Amniotic epithelial cell (primary cell): ENCODE measurements around the gene SIL1.
"Not testable (repeated sequence)": the region's sequence is repeated elsewhere in the genome, so short reads cannot be mapped to it uniquely, and the experiment has no call there.

Experiments
- DNase-seq: peaks from one replicate; pipeline ENCODE4 v3.0.0-alpha.2; 2010; ENCODE audit warnings: low read depth

The SIL1 gene

GRCh38 chr5:139065306-139065705 is 132.9 kb downstream of the SIL1 start:
- no peak for DNase-seq

DNA sequence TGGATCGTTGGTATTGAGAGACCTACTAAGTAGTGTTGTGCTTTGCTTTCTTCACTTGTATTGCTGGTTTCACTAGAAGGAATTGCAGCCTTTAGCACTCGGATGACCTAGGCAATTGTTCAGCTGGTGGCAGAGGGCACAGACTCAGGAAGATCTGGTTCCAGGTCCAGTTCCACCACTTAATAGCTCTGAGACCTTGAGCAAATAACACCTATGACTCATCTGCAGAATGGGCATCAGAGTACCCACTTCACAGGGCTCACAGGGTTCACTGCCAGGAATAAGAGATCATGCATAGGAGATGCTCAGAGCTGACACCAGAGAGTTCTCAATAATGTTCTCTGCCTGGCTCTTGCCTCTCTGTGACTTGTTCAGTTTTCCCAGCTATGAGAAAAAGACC is 133.6 kb downstream of the SIL1 start:
- no peak for DNase-seq

DNA sequence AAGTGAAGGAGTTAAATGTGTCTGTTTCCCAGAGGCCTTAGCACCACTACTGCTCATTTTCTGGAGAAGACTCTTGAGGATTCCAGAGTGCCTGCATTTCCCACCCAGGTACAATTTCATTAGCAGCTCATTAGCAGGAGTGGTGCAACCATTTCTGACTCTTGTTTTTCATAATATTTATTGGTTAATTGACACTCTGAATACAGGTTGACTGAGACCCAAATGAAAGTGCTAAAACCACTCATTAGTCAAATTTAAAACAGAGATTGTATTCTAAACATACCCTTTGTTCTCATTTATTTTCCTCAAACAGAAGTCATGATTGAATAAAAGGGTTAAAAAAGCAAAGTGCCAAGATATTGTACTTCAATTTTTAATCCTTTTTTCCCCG is 134.5 kb downstream of the SIL1 start:
- no peak for DNase-seq

GRCh38 chr5:139062910-139063663 is 135.1 kb downstream of the SIL1 start:
- peak; percentile 19 for DNase-seq

- no peak for DNase-seq
These were observed 136.3 kb downstream of the SIL1 start for GRCh38 chr5:139061856-139062255.

DNA sequence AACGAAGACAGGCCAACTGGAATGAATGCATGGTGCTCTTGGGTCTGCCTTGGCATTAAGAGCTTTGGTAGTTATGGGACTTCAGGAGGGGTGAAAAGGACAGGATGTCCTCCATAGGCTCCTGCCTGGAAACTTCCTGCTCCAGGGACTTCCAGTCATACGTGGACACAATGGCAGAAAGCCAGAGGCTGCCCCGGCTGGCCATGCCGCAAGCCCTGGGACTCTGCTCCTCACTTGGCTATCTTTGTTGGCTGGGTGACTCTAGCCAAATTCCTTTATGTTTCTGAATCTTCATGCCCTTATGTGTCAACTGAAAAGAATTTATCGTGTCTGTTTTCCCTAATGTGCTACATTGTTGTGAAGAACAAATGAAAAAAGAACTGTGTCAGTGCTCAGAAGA is 136.9 kb downstream of the SIL1 start:
- peak; percentile 66 for DNase-seq

DNA sequence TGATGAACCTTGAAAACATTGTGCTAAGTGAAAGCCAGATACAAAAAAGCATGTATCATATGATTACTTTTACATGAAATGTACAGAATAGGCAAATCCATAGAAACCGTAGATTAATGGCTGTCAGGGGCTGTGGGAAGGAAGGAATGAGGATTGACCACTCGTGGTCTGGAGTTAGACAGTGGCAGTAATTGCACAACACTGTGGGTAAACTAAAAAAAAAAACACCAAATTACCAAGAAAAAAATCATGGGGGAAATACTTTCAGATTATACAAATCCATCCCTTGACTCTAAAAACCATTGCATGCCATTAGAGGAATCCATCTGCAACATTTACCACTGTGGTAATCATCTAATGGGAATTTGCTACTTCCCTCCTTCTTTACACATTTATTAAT is 140.0 kb downstream of the SIL1 start:
- DNase-seq: peak; percentile 86

- not testable (repeated sequence) for DNase-seq
These were observed 140.9 kb downstream of the SIL1 start for GRCh38 chr5:139057045-139057939.

GRCh38 chr5:139052975-139053374 is 145.2 kb downstream of the SIL1 start:
- no peak for DNase-seq

DNA sequence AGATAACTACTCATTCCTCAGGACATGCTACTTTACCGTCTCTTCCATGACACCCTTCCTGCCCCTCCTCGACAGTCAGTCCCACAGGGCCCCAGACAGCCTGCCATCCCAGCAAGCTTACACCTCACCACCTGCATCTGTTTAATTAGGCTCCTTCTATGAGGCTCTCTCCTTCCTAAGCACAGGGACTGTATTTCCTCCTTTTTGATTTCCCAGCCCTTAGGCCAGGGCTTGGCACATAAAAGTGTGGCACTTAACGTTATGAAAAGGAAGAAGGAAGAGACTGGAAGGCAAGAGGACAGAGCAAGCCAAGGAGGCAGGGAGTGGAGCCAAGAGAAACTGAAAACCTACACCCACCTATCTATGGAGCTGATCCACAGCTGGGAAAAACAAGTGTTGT is 146.8 kb downstream of the SIL1 start:
- DNase-seq: no peak

DNA sequence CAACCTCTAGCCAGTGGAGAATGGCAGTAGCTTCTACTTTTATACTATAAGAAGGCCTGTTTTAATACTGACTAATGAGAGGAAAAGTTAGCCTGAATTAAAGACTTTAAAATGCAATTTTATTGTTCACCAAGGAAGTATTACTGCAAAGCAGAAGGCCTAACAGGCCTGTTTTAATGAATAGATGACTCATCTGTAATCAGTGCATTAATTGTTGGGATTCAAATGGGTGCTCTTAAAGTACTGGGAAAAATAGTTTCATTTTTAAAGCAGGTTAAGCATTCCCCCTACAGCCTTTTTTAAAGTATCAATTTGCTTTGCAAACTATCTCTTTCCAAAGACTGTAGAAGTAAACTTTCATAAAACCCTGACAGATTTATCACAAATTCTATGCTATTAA is 147.7 kb downstream of the SIL1 start:
- DNase-seq: no peak

- no peak for DNase-seq
These were observed 148.4 kb downstream of the SIL1 start for GRCh38 chr5:139049780-139050179.

GRCh38 chr5:139046551-139046950 is 151.6 kb downstream of the SIL1 start:
- peak; percentile 43 for DNase-seq

GRCh38 chr5:139043157-139043905 is 154.8 kb downstream of the SIL1 start:
- peak; percentile 90 for DNase-seq

GRCh38 chr5:139040081-139040480 is 158.1 kb downstream of the SIL1 start:
- no peak for DNase-seq

DNA sequence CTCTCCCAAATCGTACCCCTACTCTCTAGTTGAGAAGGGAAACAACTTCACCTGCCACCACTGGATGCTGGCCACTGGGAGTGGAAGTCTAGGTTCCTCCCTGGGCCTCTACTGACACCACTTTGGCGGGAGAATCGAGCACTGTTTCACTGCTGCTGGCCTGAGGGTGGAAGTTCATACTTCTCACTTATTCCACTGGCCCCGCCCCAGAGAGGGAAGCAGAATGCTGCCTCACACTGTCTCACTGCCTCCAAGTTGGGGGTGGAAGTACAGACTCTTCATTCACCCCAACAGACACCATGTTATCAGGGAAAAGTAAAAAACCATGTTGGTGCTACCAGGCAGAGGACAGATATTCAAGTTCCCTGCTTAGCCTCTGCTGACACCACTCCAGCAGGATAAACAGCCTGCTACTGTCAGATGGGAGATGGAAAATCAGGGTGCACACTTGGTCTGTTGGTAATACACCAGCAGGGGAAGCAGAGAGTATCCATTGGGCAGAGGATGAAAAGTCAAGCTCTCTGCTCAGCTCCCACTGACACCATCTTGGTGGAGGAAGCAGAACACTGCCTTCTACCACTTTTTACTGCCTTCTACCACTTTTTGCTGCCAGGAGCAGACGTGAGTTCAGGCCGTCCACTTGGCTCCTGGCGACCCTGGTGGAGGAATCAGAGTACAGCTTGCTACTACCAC is 159.4 kb downstream of the SIL1 start:
- no peak for DNase-seq

DNA sequence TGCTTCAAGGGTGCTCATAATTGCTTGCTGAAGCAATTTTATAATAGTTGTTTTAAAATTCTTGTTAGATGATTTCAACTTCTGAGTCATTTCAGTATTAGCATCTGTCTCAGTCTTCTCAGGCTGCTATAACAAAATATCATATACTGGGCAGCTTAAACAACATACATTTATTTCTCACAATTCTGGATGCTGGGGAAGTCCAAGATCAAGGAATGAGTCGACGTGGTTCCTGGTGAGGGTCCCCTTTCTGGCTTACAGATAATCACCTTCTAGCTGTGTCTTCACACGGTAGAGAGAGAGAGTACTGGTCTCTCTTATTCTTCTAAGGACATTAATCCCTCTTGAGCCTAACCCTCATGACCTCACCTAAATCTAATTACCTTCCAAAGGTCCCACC is 160.4 kb downstream of the SIL1 start:
- DNase-seq: no peak

- not testable (repeated sequence) for DNase-seq
These were observed 161.8 kb downstream of the SIL1 start for GRCh38 chr5:139036332-139036731.

DNA sequence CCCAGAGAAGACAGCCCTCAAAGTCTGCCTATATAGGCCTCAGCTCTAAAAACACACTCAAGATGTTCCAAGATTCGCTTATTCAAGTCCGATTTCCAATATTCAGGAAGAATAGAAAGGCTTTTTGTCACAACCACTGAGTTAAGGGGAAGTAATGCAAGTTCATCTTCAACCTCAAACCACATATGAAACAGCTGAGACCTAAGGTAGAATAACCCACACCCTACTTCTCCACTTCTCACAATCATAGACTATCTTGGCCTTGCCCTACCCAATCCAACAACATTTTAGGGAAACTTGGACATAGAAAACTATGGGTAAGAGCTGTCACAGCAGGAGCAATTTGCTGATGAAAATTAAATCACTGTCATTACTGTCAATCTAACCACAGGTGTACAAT is 171.0 kb downstream of the SIL1 start:
- DNase-seq: no peak

DNA sequence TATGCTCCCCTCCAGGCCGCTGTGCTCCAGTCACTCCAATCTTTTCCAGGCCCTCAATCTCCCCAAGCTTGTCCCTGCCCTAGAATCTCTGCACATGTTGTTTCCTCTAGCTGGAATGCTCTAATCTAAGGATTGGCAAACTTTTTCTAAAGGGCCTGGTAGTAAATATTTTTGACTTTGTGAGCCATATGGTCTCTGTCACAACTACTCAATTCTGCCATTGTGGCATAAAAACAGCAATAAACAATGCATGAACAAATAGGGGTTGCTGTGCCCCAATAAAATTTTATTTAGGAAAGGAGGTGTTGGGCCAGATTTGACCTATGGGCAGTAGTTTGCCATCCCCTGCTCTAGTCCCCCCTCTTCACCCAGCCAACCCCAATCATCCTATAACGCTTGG is 172.5 kb downstream of the SIL1 start:
- no peak for DNase-seq

GRCh38 chr5:139023286-139023685 is 174.9 kb downstream of the SIL1 start:
- DNase-seq: no peak

- DNase-seq: no peak
These were observed 175.6 kb downstream of the SIL1 start for GRCh38 chr5:139022528-139022927.
